Fibroblast of gingiva (primary cell): ENCODE data around the gene NUDT16L1.

Source experiments
- DNase-seq: peaks from one replicate; pipeline ENCODE4 v3.0.0-alpha.2; 2011; ENCODE audit warnings: low read depth

Gene NUDT16L1

DNA sequence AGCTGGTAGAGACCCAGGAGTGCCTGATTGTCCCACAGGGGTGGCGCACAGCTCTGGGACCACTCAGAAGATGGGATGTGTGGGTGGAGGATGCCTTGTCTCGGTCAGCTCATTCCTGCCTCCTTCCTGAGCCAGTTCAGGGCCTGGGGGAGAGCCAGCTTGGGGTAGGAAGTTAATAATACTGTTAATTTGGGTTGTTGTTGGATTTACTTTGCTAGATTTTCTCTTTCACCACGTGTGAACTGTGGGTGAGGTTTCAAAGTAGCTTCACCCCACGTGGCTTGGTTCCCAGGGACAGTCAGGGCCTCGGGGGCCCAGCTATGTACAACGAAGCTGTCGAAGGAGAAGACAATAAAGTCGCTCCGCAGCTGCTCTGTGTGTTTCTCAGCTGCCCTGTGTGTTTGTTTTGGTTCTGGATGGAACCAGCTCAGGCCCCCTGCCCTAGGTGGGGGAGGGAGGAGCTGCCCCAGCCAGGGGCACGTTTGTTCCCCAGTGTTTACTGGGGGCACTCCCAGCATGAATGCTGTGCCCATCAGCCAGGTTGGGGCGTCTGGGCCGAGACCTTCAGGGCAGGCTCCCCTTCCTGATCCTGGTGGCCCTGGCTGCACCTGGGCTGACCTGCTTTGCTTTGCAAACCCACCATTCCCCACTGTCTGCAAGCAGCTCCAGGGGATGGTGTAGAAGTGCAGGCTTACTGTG, 2.3 kb downstream of the NUDT16L1 start:
- no peak for DNase-seq

GRCh38 chr16:4696172-4696904, 3.0 kb downstream of the NUDT16L1 start:
- DNase-seq = no peak

- DNase-seq = no peak
Observed at GRCh38 chr16:4696905-4697847, 3.8 kb downstream of the NUDT16L1 start.

DNA sequence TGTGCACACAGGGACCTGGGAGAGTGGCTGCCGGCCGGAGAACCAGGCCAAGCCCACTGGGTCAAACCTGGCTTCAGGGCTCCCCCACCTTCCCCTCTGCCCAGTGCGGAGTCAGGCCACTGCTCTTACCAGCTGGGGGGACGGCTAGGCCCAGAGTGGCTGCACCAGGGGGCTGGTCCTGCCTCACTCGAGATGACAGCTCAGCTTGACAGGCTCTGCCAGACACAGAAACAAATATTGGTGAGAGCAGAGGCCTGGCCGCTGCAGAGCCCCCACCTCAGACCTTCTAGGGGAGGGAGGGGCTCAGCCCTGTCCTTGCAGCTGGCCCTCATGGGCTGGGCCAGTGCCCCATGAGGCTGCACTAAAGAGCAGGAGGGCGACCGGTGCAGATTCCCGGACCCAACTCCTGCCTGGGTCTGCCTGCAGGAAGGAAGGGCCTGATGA, 4.5 kb downstream of the NUDT16L1 start:
- DNase-seq = no peak

- no peak for DNase-seq
Observed at GRCh38 chr16:4698321-4699045, 5.1 kb downstream of the NUDT16L1 start.

DNA sequence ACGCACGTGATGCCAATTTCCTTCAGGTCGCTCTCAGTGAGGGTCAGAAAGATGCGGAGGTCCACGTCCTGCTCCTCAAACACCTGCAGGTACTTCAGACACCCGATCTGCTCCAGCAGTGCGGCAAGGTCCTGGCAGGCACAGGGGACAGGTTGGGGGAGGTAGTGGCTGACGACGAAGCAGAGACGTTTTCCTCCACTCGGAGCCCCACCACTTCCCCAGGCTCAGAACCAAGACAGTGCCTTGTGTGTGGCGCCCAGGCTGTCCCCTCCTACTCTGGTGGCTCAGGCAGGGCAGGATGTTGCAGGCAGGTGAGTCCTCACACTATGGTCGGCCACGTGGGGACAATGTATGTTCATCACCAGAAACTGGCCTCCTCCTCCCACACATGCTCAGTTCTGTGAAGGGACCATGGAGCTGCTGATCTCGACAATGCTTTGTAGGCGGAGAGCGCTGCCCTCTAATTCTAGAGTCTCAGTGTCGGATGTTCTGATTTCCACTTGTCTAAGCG, 5.7 kb downstream of the NUDT16L1 start:
- DNase-seq = no peak

DNA sequence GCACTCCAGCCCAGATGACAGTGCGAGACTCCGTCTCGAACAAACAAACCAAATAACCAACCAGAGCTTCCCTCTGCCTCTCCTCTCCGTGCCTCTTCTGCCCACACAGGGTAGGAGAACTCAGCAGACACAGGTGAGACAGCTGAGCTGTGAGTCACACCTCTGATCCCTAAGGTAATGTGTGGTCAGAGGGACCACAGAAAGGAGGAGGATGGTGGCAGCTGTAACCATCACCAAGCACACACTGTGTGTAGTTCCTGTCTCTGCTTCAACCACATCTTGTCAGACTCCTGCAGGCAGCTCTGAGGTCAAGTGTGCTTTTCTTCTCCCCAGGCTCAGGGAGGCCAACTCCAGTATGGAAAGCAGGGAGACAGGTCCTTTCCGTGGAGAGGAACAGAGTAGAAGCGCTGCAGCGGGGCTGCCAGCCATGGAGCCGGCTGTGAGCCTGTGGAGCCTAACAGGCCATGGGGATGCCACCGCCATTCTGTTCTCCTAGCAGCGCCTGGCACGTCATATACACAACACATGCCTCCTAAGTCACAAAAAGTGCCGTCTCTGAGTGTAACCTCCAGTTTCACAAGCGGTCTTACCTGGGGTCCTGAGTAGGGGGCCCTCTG, 7.1 kb downstream of the NUDT16L1 start:
- DNase-seq = no peak

DNA sequence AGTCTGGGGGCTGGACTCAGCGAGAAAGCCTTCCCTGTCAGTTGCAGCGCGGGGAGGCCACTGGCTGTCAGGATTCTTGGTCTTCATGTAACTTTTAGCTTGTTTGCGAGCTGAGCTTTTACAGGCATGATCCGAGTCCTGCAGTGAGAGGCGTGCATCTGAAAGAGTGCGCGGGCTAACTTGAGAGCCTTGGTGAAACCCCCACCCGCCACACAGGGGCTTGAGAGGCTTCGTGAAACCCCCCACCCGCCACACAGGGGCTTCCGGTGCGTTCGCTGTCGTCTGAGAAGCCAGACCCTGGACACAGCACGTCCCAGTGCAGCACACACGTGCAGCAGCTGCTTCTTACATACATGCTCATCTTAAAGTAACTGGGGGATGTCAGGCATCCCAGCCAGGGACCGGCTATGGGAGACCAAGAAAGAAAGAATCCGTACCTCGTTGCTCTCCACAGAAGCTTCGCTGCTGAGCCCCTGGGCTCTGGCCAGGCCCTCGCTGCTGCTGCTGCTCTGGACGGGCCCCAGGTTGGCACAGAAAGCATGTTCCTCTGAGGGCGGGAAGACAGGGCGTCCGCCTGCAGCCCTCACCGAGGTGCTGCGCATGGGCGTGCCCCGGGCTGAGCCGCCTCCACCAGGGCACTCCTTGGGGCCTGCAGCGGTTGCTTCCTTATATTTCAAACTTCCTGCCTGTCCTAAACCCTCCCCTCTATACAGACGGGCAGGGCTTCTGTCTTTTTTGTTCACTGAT, 7.8 kb downstream of the NUDT16L1 start:
- DNase-seq = no peak

- no peak for DNase-seq
Observed at GRCh38 chr16:4701791-4702465, 8.6 kb downstream of the NUDT16L1 start.

- DNase-seq = no peak
Observed at GRCh38 chr16:4702466-4702808, 9.1 kb downstream of the NUDT16L1 start.

- DNase-seq = no peak
Observed at GRCh38 chr16:4703906-4704305, 10.5 kb downstream of the NUDT16L1 start.

DNA sequence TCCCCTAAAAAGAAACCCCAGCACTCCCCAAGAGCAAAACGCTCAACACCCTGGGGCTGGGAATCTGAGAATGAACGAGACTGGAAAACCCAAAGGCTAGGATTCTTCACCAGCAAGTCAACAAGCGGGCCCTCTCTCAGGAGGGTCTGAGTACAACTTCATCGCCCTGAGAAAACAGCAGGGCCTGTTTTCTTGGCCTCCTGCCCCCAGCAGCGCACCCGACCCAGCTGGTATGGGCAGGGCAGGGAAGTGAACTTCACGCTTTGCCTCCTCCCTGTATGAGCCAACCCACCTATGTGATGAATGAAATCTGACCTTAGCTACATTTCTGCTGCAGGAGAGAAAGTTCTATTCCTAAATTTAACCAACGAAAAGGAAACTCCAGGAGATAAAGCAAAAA, 11.1 kb downstream of the NUDT16L1 start:
- no peak for DNase-seq

DNA sequence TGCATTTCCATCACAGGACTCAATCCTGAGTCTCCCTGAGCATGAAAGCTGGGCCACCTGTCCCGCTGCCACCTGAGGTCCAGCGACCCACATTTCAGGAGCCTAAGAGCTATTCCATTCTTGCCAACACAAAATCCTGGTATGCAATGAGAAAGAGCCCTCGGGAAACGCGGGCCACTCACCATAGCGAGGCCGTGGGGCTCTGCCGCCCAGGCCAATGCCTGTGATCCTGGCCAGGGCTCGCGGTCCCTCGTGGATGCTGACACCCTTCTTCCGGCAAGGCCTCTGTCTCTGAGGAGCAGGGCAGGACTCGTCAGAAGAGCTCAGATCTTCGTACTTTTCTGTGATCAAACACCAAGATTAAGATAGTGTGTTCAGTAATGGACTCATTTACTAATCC, 11.6 kb downstream of the NUDT16L1 start:
- DNase-seq = no peak

- DNase-seq = no peak
Observed at GRCh38 chr16:4706871-4707270, 13.5 kb downstream of the NUDT16L1 start.

DNA sequence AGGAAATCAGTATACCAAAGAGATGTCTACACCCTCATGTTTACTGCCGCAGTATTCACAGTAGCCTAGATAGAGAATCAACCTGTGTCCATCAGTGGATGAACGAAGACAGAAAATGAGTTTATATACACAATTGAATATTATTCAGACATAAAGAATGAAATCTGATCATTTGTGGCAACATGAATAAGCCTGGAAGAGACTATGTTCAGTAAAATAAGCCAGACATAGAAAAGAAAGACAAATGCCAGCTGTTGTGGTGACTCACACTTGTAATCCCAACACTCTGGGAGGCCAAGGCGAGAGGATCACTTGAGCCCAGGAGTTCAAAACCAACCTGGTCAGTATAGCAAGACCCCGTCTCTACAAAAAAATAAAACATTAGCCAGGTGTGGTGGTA, 16.1 kb downstream of the NUDT16L1 start:
- no peak for DNase-seq

GRCh38 chr16:4713663-4714501, 20.5 kb downstream of the NUDT16L1 start:
- no peak for DNase-seq

GRCh38 chr16:4714996-4715395, 21.6 kb downstream of the NUDT16L1 start:
- no peak for DNase-seq

DNA sequence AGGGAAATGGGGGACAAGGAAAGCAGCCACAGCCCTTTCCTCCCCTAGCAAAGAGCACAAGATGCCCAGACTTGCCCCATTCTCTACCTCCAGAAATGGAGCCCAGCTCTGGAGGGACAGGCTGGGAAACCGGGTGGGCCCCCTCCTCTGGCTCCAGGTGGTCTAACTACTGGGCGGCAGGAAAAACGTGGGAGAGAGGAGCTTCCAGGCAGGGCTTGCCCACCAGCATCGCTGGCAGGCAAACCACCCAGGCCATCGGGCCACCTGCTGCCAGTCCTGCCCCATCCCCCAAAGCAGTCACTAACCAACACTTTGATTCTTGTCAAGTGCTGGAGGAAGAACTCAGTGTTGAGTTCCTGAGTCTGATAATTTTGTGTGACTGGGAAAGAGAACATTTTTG, 25.1 kb downstream of the NUDT16L1 start:
- DNase-seq = no peak
